Panc1 (cell line): ENCODE results near the gene TNFRSF18. TPM values are rescaled to one million over a fixed set of nuclear protein-coding genes. Genes with fewer than 3 reads are reported as not detected.

Experiments
- ATAC-seq: fragments of 200-7000 bp; cut with Tn5 transposase; 2 replicates; pipeline ENCODE4 v1.9.1; 2020; ENCODE audit warnings: mild to moderate bottlenecking, moderate library complexity
- BruUV-seq: library from RNA; stranded (reverse); fragments of 400-500 nt; replicated peaks from 2 replicates; lab custom pipeline; 2021; lab: Mats Ljungman, UMichigan
- CTCF ChIA-PET: fragments of 300-600 bp; sonication (Branson Sonifier 250); formaldehyde crosslinking; loops from one replicate; lab custom pipeline; 2022; ENCODE audit warnings: antibody characterized with exemption; lab: Charles Lee
- POLR2A ChIA-PET: fragments of 300-600 bp; sonication (Branson Sonifier 250); formaldehyde crosslinking; loops from one replicate; lab custom pipeline; 2022; ENCODE audit warnings: antibody characterized with exemption; lab: Charles Lee
- DNase-seq: peaks from one replicate; pipeline ENCODE4 v3.0.0-alpha.2; 2010; ENCODE audit warnings: low read depth, low spot score
- H3K27ac ChIP-seq: 2 replicates; pipeline ENCODE4 v1.5.1; 2011; ENCODE audit warnings: mild to moderate bottlenecking, low read length, inconsistent platforms
- H3K27me3 ChIP-seq: fragments of 200-500 bp; sonication (Bioruptor generic); 2 replicates; pipeline ENCODE4 v1.6.0; 2014; ENCODE audit warnings: low read length, inconsistent platforms; ENCODE audit not compliant: control insufficient read depth, insufficient read depth
- H3K36me3 ChIP-seq: fragments of 200-500 bp; sonication (Bioruptor generic); 2 replicates; pipeline ENCODE4 v1.5.1; 2014; ENCODE audit warnings: inconsistent platforms, mild to moderate bottlenecking, low read length, moderate library complexity; ENCODE audit not compliant: control insufficient read depth, insufficient read depth
- H3K4me1 ChIP-seq: 2 replicates; pipeline ENCODE4 v1.5.1; 2011; ENCODE audit warnings: inconsistent platforms, mild to moderate bottlenecking, low read length, moderate library complexity; ENCODE audit not compliant: control insufficient read depth, insufficient read depth
- H3K4me3 ChIP-seq, 2 experiments: 2 replicates each; pipeline ENCODE4 v1.5.1; 2011 to 2012; ENCODE audit warnings: low read depth in 2 of 2, low read length in 2 of 2, mild to moderate bottlenecking in 2 of 2, inconsistent platforms in 1 of 2, moderate library complexity in 1 of 2
- H3K9me3 ChIP-seq: fragments of 200-500 bp; sonication (Bioruptor generic); 2 replicates; pipeline ENCODE4 v1.5.1; 2014; ENCODE audit warnings: low read depth, mild to moderate bottlenecking, inconsistent platforms, low read length, moderate library complexity; ENCODE audit not compliant: control insufficient read depth, insufficient read depth
- POLR2AphosphoS5 ChIP-seq: IDR thresholded peaks from 2 replicates; pipeline ENCODE4 v1.6.1; 2012; ENCODE audit warnings: mild to moderate bottlenecking, low read depth, low read length, moderate library complexity
- REST ChIP-seq, 2 experiments: IDR thresholded peaks; 2 replicates each; pipeline ENCODE4 v1.6.1; 2011 to 2012; ENCODE audit warnings: low read depth in 2 of 2, control low read depth in 1 of 2, low read length in 1 of 2, mild to moderate bottlenecking in 1 of 2, moderate library complexity in 1 of 2; ENCODE audit not compliant: insufficient read depth in 1 of 2
- SIN3A ChIP-seq: IDR thresholded peaks from 2 replicates; pipeline ENCODE4 v1.6.1; 2012; ENCODE audit warnings: low read depth, mild to moderate bottlenecking, low read length, moderate library complexity, borderline replicate concordance; ENCODE audit not compliant: insufficient read depth
- TCF7L2 ChIP-seq: IDR thresholded peaks from 2 replicates; pipeline ENCODE4 v1.6.1; 2011; ENCODE audit warnings: mild to moderate bottlenecking, low read depth, low read length, inconsistent platforms
- in situ Hi-C: cut with HindIII; loops from 2 replicates; pipeline ENCODE4 v1.10.0; 2016; ENCODE audit warnings: low sequenced_read_pairs, low pct_unique_long_range_greater_than_20kb
- intact Hi-C: fragments of 100-400 bp; cut with micrococcal nuclease; formaldehyde crosslinking; loops from one replicate; pipeline ENCODE4 v1.10.0; 2022; ENCODE audit not compliant: unreplicated experiment
- total RNA-seq: library from RNA; stranded (reverse); gene quantifications from one replicate; pipeline ENCODE4 v1.2.1, GENCODE V29; 2021; ENCODE audit not compliant: unreplicated experiment

The TNFRSF18 gene
- total RNA-seq, 1 experiment from 2014 or later = 4.3 TPM

- BruUV-seq = no TSS peak
- ATAC-seq (peak; percentile 17), DNase-seq (no peak)
- POLR2A ChIA-PET = no interaction called here
- TF ChIP-seq POLR2AphosphoS5 (no peak), REST (IDR thresholded peaks at IDR 0.05; ENCODE audit: insufficient read depth in 1 of 2, low read depth in 2 of 2, low read length in 1 of 2) (no peak)
- CTCF ChIA-PET = no interaction called here
- Histone ChIP-seq H3K9me3 (no peaks in the 10 kb centered on the region), H3K27ac (peak overlapping the region; percentile 78), H3K4me3 (peak overlapping the region in 1 of 2 experiments; percentile 11; a peak in 1 of 4 replicates), H3K36me3 (no peaks in the 10 kb centered on the region), H3K27me3 (no peaks in the 10 kb centered on the region), H3K4me1 (peaks cover 76% of the 10 kb centered on the region)
- in situ Hi-C loops = no loop called here
- intact Hi-C loops = no loop called here
These were observed 34.6 kb upstream of the TNFRSF18 start for GRCh38 chr1:1240822-1241587.

- peaks cover 74% of the 10 kb centered on the region for H3K4me1 ChIP-seq
- H3K36me3 ChIP-seq = no peaks in the 10 kb centered on the region
- BruUV-seq = no TSS peak
- no peaks in the 10 kb centered on the region for H3K9me3 ChIP-seq
- ATAC-seq (no peak), DNase-seq (no peak)
- ChIA-PET CTCF (no interaction called here), POLR2A (no interaction called here)
- in situ Hi-C loops (no loop called here), intact Hi-C loops (no loop called here)
- H3K27ac ChIP-seq = peak overlapping the region; percentile 82
- TF ChIP-seq SIN3A = no peak
- no peak for TF ChIP-seq REST (IDR thresholded peaks at IDR 0.05; ENCODE audit: insufficient read depth in 1 of 2, low read depth in 2 of 2, low read length in 1 of 2)
- TF ChIP-seq POLR2AphosphoS5 = no peak
- no peak for TF ChIP-seq TCF7L2
- H3K27me3 ChIP-seq = no peaks in the 10 kb centered on the region
- H3K4me3 ChIP-seq = peak overlapping the region; percentile 11 to 16; a peak in 2 of 4 replicates
These were observed 33.9 kb upstream of the TNFRSF18 start for GRCh38 chr1:1240348-1240732.
